Parathyroid adenoma (tissue), 2 donors: Measurements from ENCODE around the gene TRABD2A.
A peak's percentile ranks its signal among the peaks of the same experiment; 100 is the strongest.

Experiments
- H2AFZ ChIP-seq: fragments of 300-600 bp; sonication (generic); one replicate; pipeline ENCODE4 v1.7.0; 2017; ENCODE audit warnings: antibody characterized with exemption, mild to moderate bottlenecking
- H3K27ac ChIP-seq: fragments of 300-600 bp; sonication (generic); one replicate; pipeline ENCODE4 v1.7.0; 2017
- H3K27me3 ChIP-seq: fragments of 300-600 bp; sonication (generic); one replicate; pipeline ENCODE4 v1.7.0; 2017; ENCODE audit warnings: low read length; ENCODE audit not compliant: control insufficient read depth, insufficient read depth
- H3K36me3 ChIP-seq: fragments of 300-600 bp; sonication (generic); one replicate; pipeline ENCODE4 v1.7.0; 2017; ENCODE audit warnings: low read length; ENCODE audit not compliant: control insufficient read depth, insufficient read depth
- H3K4me1 ChIP-seq: fragments of 300-600 bp; sonication (generic); one replicate; pipeline ENCODE4 v1.7.0; 2017; ENCODE audit warnings: control low read depth
- H3K4me2 ChIP-seq: fragments of 300-600 bp; sonication (generic); one replicate; pipeline ENCODE4 v1.7.0; 2017; ENCODE audit warnings: low read length
- H3K4me3 ChIP-seq: fragments of 300-600 bp; sonication (generic); one replicate; pipeline ENCODE4 v1.7.0; 2017; ENCODE audit warnings: low read depth, low read length
- H3K79me2 ChIP-seq: fragments of 300-600 bp; sonication (generic); one replicate; pipeline ENCODE4 v1.7.0; 2017; ENCODE audit warnings: control low read depth
- H3K9ac ChIP-seq: fragments of 300-600 bp; sonication (generic); one replicate; pipeline ENCODE4 v1.7.0; 2017; ENCODE audit warnings: mild to moderate bottlenecking
- H3K9me3 ChIP-seq: fragments of 300-600 bp; sonication (generic); one replicate; pipeline ENCODE4 v1.7.0; 2017; ENCODE audit warnings: low read length; ENCODE audit not compliant: control insufficient read depth
- TF ChIP-seq, protein P1 (sequence below): fragments of 300-600 bp; sonication (generic); IDR thresholded peaks from one replicate; pipeline ENCODE4 v1.7.0; 2017; ENCODE audit warnings: antibody characterized with exemption, mild to moderate bottlenecking
- donor health status: primary hyperparathyroidism.

Gene TRABD2A

DNA sequence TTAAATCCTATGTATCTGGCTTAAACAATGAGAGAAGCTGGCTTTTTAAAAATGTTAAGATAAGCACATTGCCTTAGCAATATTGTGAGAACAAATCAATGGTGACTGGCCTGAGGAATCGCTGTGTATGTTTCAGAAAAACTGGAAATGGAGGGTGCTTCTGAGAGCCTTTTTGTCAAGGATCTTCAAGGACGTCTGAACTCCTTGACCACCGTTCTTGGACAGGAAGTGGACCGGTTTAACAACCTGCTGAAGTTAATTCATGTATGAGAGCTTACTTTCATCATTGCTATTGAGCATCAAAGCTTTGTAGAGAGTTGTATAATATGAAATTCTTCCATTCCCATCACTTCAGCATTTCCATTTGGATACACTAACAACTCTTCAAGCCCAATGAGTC lies 72.6 kb downstream of the TRABD2A start:
- H3K79me2 ChIP-seq = no peaks in the 10 kb centered on the region
- H3K27ac ChIP-seq = no peak overlapping the region
- H3K4me1 ChIP-seq = peaks cover 8% of the 10 kb centered on the region
- TF ChIP-seq, protein P1, sequence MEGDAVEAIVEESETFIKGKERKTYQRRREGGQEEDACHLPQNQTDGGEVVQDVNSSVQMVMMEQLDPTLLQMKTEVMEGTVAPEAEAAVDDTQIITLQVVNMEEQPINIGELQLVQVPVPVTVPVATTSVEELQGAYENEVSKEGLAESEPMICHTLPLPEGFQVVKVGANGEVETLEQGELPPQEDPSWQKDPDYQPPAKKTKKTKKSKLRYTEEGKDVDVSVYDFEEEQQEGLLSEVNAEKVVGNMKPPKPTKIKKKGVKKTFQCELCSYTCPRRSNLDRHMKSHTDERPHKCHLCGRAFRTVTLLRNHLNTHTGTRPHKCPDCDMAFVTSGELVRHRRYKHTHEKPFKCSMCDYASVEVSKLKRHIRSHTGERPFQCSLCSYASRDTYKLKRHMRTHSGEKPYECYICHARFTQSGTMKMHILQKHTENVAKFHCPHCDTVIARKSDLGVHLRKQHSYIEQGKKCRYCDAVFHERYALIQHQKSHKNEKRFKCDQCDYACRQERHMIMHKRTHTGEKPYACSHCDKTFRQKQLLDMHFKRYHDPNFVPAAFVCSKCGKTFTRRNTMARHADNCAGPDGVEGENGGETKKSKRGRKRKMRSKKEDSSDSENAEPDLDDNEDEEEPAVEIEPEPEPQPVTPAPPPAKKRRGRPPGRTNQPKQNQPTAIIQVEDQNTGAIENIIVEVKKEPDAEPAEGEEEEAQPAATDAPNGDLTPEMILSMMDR = no peak
- no peaks in the 10 kb centered on the region for H3K9me3 ChIP-seq
- no peaks in the 10 kb centered on the region for H3K36me3 ChIP-seq
- H3K27me3 ChIP-seq = no peaks in the 10 kb centered on the region
- no peak overlapping the region for H3K9ac ChIP-seq
- H2AFZ ChIP-seq = no peak overlapping the region
- no peak overlapping the region for H3K4me3 ChIP-seq
- no peak overlapping the region for H3K4me2 ChIP-seq

- peak overlapping the region; percentile 25 for H3K27ac ChIP-seq
- H3K4me2 ChIP-seq = no peak overlapping the region
- no peaks in the 10 kb centered on the region for H3K36me3 ChIP-seq
- no peak overlapping the region for H3K9ac ChIP-seq
- no peaks in the 10 kb centered on the region for H3K27me3 ChIP-seq
- H3K9me3 ChIP-seq = no peaks in the 10 kb centered on the region
- H3K4me3 ChIP-seq = no peak overlapping the region
- H3K79me2 ChIP-seq = no peaks in the 10 kb centered on the region
- H3K4me1 ChIP-seq = peaks cover 8% of the 10 kb centered on the region
- peak overlapping the region; percentile 44 for H2AFZ ChIP-seq
- TF ChIP-seq, protein P1 = no peak
These were observed 73.8 kb downstream of the TRABD2A start for GRCh38 chr2:84807063-84807485.

GRCh38 chr2:84805250-84805958 lies 75.5 kb downstream of the TRABD2A start:
- H2AFZ ChIP-seq = no peak overlapping the region
- no peaks in the 10 kb centered on the region for H3K27me3 ChIP-seq
- peaks cover 8% of the 10 kb centered on the region for H3K4me1 ChIP-seq
- no peaks in the 10 kb centered on the region for H3K9me3 ChIP-seq
- no peaks in the 10 kb centered on the region for H3K36me3 ChIP-seq
- H3K4me3 ChIP-seq = no peak overlapping the region
- H3K4me2 ChIP-seq = no peak overlapping the region
- no peaks in the 10 kb centered on the region for H3K79me2 ChIP-seq
- no peak overlapping the region for H3K27ac ChIP-seq
- TF ChIP-seq, protein P1 = no peak
- H3K9ac ChIP-seq = no peak overlapping the region

DNA sequence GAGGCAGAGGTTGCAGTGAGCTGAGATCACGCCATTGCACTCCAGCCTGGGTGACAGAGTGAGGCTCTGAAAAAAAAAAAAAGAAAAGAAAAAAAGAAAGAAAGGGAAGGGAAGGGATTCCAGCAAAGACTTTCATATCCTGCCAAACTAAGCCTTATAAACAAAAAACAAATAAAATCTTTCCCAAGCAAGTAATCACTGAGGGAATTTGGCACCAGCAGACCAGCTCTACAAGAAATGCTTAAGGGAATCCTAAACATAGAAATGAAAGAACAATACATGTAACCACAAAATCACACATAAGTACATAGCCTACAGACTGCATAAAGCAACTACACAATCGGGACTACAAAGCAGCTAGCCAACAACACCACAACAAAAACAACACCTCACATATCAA lies 79.1 kb downstream of the TRABD2A start:
- Histone ChIP-seq H3K27ac (no peak overlapping the region), H3K36me3 (no peaks in the 10 kb centered on the region), H3K9me3 (no peaks in the 10 kb centered on the region), H3K4me3 (no peak overlapping the region), H3K79me2 (no peaks in the 10 kb centered on the region), H3K4me2 (no peak overlapping the region), H3K9ac (no peak overlapping the region), H2AFZ (no peak overlapping the region), H3K4me1 (peaks cover 2% of the 10 kb centered on the region), H3K27me3 (no peaks in the 10 kb centered on the region)
- TF ChIP-seq, protein P1 = no peak
